Lower lobe of right lung (tissue), 2 donors: Measurements from ENCODE around the gene TCAP. TPM values are rescaled to one million over a fixed set of nuclear protein-coding genes. Genes with fewer than 3 reads are reported as not detected.

Experiments used
- ATAC-seq, 2 donors: fragments of 200-7000 bp; cut with Tn5 transposase; one replicate each; pipeline ENCODE4 v1.9.1; 2020 to 2022; ENCODE audit warnings: mild to moderate bottlenecking in 2 of 2, moderate library complexity in 2 of 2
- DNase-seq: peaks from one replicate; pipeline ENCODE4 v3.0.0-alpha.2; 2020
- H3K27ac ChIP-seq: fragments of 200-600 bp; one replicate; pipeline ENCODE4 v1.8.0; 2022
- H3K27me3 ChIP-seq: fragments of 200-600 bp; one replicate; pipeline ENCODE4 v1.8.0; 2022; ENCODE audit warnings: low read depth
- H3K36me3 ChIP-seq: fragments of 200-600 bp; one replicate; pipeline ENCODE4 v1.8.0; 2022; ENCODE audit warnings: mild to moderate bottlenecking
- H3K4me1 ChIP-seq: fragments of 200-600 bp; one replicate; pipeline ENCODE4 v1.8.0; 2022
- H3K4me3 ChIP-seq: fragments of 200-600 bp; one replicate; pipeline ENCODE4 v1.8.0; 2022; ENCODE audit warnings: mild to moderate bottlenecking
- H3K9me3 ChIP-seq: fragments of 200-600 bp; one replicate; pipeline ENCODE4 v1.8.0; 2022
- CTCF ChIP-seq: fragments of 200-600 bp; IDR thresholded peaks from one replicate; pipeline ENCODE4 v1.8.0; 2022; ENCODE audit warnings: antibody characterized with exemption, mild to moderate bottlenecking
- intact Hi-C: fragments of 100-400 bp; cut with DNase I; formaldehyde crosslinking; loops from one replicate; pipeline ENCODE4 v1.11.0; 2022
- total RNA-seq: library from RNA; stranded (reverse); fragmentation: NEBNext Ultra II Directional; extraction: Animal tissue kit (Norgen Biotek cat#: 25700); gene quantifications from one replicate; pipeline ENCODE4 v1.2.1, GENCODE V29; 2021
- donor health status: DM: no; HTN: yes; CAD: no; lungs with severe emphysema.

Gene TCAP
- total RNA-seq, 1 donor from 2014 or later, result 3.7 TPM

- intact Hi-C loops, result no loop called here
- ATAC-seq (peak; percentile 56 to 70), DNase-seq (peak; percentile 83)
- Histone ChIP-seq H3K27me3 (peaks cover 45% of the 10 kb centered on the region), H3K4me1 (peaks cover 51% of the 10 kb centered on the region), H3K4me3 (peak within 1 kb of the TSS; percentile 54), H3K36me3 (peaks cover under 1% of the 10 kb centered on the region), H3K9me3 (no peaks in the 10 kb centered on the region), H3K27ac (peak within 1 kb of the TSS; percentile 56)
- peak; percentile 73 for TF ChIP-seq CTCF
These were observed 3.1 kb downstream of the TCAP start, which contains the start of gene PNMT for GRCh38 chr17:39667945-39668924. PNMT (plus strand) TSS chr17:39668453; CDS start chr17:39668476, 23 bp downstream.

DNA sequence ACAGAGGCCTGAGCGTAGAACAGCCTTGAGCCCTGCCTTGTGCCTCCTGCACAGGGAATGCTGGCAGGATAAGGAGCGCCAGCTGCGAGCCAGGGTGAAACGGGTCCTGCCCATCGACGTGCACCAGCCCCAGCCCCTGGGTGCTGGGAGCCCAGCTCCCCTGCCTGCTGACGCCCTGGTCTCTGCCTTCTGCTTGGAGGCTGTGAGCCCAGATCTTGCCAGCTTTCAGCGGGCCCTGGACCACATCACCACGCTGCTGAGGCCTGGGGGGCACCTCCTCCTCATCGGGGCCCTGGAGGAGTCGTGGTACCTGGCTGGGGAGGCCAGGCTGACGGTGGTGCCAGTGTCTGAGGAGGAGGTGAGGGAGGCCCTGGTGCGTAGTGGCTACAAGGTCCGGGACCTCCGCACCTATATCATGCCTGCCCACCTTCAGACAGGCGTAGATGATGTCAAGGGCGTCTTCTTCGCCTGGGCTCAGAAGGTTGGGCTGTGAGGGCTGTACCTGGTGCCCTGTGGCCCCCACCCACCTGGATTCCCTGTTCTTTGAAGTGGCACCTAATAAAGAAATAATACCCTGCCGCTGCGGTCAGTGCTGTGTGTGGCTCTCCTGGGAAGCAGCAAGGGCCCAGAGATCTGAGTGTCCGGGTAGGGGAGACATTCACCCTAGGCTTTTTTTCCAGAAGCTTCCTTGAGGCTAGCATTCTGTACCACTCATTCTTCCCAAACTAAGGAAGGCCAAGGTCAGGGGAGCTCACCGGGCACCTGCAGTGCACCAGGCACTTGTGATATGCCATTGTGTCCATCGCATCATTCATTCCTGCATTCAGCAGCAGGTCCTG lies 5.0 kb downstream of the TCAP start:
- DNase-seq, result no peak
- no peak for TF ChIP-seq CTCF
- no peak for ATAC-seq
- peaks cover 34% of the 10 kb centered on the region for H3K4me1 ChIP-seq
- intact Hi-C loops, result no loop called here
- H3K27ac ChIP-seq, result no peak overlapping the region
- H3K36me3 ChIP-seq, result no peaks in the 10 kb centered on the region
- no peaks in the 10 kb centered on the region for H3K9me3 ChIP-seq
- H3K27me3 ChIP-seq, result peaks cover 45% of the 10 kb centered on the region
- H3K4me3 ChIP-seq, result no peak overlapping the region

- no peaks in the 10 kb centered on the region for H3K36me3 ChIP-seq
- intact Hi-C loops, result no loop called here
- ATAC-seq, result no peak
- TF ChIP-seq CTCF, result no peak
- no peaks in the 10 kb centered on the region for H3K9me3 ChIP-seq
- DNase-seq, result no peak
- no peak overlapping the region for H3K4me3 ChIP-seq
- peaks cover 35% of the 10 kb centered on the region for H3K4me1 ChIP-seq
- no peak overlapping the region for H3K27ac ChIP-seq
- peaks cover 44% of the 10 kb centered on the region for H3K27me3 ChIP-seq
These were observed 5.6 kb downstream of the TCAP start for GRCh38 chr17:39670746-39671145.

GRCh38 chr17:39671651-39672521 lies 6.7 kb downstream of the TCAP start:
- Histone ChIP-seq H3K36me3 (no peaks in the 10 kb centered on the region), H3K9me3 (no peaks in the 10 kb centered on the region), H3K27ac (no peak overlapping the region), H3K4me3 (no peak overlapping the region), H3K27me3 (peaks cover 34% of the 10 kb centered on the region), H3K4me1 (peaks cover 37% of the 10 kb centered on the region)
- intact Hi-C loops, result no loop called here
- ATAC-seq (no peak), DNase-seq (no peak)
- TF ChIP-seq CTCF, result peak; percentile 54
